Tibial nerve (tissue), 4 donors: ENCODE results near the gene KIAA0319L. TPM values are rescaled to one million over a fixed set of nuclear protein-coding genes. Genes with fewer than 3 reads are reported as not detected.

Experiments used
- DNase-seq, 2 donors: peaks; one replicate each; pipeline ENCODE4 v3.0.0-alpha.2; 2019; ENCODE audit warnings: low spot score in 2 of 2
- H3K27ac ChIP-seq, 4 donors: fragments of 200-600 bp; sonication (generic) in 3 of 4; one replicate each; pipeline ENCODE4 v1.5.1; 2017 to 2019; ENCODE audit warnings: mild to moderate bottlenecking in 1 of 4
- H3K27me3 ChIP-seq, 2 donors: fragments of 200-600 bp; sonication (generic) in 1 of 2; one replicate each; pipeline versions ENCODE4 v1.5.1 to v1.6.0; 2017 to 2019
- H3K36me3 ChIP-seq, 3 donors: fragments of 200-600 bp; sonication (generic); one replicate each; pipeline ENCODE4 v1.5.1; 2018 to 2019
- H3K4me1 ChIP-seq, 4 donors: fragments of 200-600 bp; sonication (generic) in 3 of 4; one replicate each; pipeline ENCODE4 v1.5.1; 2017 to 2019
- H3K4me3 ChIP-seq, 4 donors: fragments of 200-600 bp; sonication (generic) in 3 of 4; one replicate each; pipeline ENCODE4 v1.5.1; 2017 to 2019; ENCODE audit warnings: mild to moderate bottlenecking in 1 of 4, moderate library complexity in 1 of 4
- H3K9me3 ChIP-seq, 4 donors: fragments of 200-600 bp; sonication (generic) in 3 of 4; one replicate each; pipeline ENCODE4 v1.5.1; 2017 to 2019
- EP300 ChIP-seq, 2 donors: sonication (generic); formaldehyde crosslinking; IDR thresholded peaks; one replicate each; pipeline ENCODE4 v1.6.1; 2017; ENCODE audit warnings: antibody characterized with exemption in 2 of 2, mild to moderate bottlenecking in 1 of 2
- POLR2A ChIP-seq, 2 donors: fragments of 450-650 bp; IDR thresholded peaks; one replicate each; pipeline ENCODE4 v1.6.1; 2017; ENCODE audit warnings: antibody characterized with exemption in 2 of 2, mild to moderate bottlenecking in 2 of 2, moderate library complexity in 2 of 2
- WGBS, 2 donors: methylation state at CpG; one replicate each; pipeline ENCODE4 v1.1.5; 2018; 5-methylcytosine and 5-hydroxymethylcytosine counted together
- total RNA-seq, 4 donors: library from RNA; depleted of rRNA; stranded (reverse); fragments of >200 nt; gene quantifications; one replicate each; pipeline ENCODE4 v1.1.0, GENCODE V29; 2016
- TF ChIP-seq, protein P1 (sequence below), 5 experiments: fragments of 200-600 bp in 3 of 5; fragments of 450-650 bp in 2 of 5; sonication (generic) in 3 of 5; IDR thresholded peaks; one replicate each; pipeline ENCODE4 v1.5.1; 2016 to 2019; ENCODE audit warnings: antibody characterized with exemption in 5 of 5, mild to moderate bottlenecking in 3 of 5, moderate library complexity in 2 of 5

The KIAA0319L gene
- total RNA-seq, 4 donors from 2014 or later, result 57.0 to 115 (median 70.7) TPM

DNA sequence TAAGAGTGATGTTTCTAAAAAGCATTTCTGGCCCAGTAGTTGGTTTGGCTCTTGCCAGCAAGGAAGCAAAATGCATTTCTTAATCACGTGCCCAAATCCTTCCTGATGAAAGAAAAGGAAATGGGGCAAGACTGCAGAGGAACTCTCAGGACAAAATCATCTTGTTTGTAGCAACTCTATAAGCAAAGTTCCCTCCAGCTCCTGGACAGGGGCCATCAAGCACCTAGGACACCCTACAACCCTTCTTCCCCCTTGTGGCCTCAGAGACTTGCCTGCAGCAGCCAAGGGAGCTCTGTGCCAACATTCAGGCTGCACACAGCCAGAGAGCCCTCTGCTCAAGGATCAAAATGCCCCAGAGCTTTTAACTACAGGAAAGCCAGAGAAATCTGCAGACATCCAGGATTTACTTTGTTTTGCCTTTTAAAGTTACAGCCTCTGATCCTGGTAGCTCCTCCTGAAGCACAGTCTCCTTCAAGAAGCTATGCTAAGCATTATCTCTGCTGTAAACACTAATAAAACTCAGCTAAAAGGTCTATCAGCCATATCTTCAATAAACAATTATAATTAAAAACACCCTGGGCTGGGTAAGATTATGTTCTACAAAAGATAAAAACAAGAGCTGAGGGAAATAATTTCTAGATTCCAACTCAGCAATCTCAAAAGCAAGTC is 105.0 kb downstream of the KIAA0319L start:
- peak overlapping the region in 3 of 4 donors; percentile 31 to 78 (median 58) for H3K27ac ChIP-seq
- peaks cover 0 to 73% (median 0%) of the 10 kb centered on the region in 3 donors for H3K36me3 ChIP-seq
- TF ChIP-seq, protein P1, sequence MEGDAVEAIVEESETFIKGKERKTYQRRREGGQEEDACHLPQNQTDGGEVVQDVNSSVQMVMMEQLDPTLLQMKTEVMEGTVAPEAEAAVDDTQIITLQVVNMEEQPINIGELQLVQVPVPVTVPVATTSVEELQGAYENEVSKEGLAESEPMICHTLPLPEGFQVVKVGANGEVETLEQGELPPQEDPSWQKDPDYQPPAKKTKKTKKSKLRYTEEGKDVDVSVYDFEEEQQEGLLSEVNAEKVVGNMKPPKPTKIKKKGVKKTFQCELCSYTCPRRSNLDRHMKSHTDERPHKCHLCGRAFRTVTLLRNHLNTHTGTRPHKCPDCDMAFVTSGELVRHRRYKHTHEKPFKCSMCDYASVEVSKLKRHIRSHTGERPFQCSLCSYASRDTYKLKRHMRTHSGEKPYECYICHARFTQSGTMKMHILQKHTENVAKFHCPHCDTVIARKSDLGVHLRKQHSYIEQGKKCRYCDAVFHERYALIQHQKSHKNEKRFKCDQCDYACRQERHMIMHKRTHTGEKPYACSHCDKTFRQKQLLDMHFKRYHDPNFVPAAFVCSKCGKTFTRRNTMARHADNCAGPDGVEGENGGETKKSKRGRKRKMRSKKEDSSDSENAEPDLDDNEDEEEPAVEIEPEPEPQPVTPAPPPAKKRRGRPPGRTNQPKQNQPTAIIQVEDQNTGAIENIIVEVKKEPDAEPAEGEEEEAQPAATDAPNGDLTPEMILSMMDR (IDR thresholded peaks at IDR 0.05), result peak in 1 of 5 experiments; percentile 26
- TF ChIP-seq EP300 (IDR thresholded peaks at IDR 0.05), result peak in 1 of 2 donors; percentile 75
- TF ChIP-seq POLR2A (IDR thresholded peaks at IDR 0.05), result no peak
- WGBS, 2 donors, result 0 to 6% methylated on average over 1 of the region's 1 CpG
- peaks cover 4 to 47% (median 34%) of the 10 kb centered on the region in 4 donors for H3K4me1 ChIP-seq
- no peaks in the 10 kb centered on the region for H3K27me3 ChIP-seq
- no peaks in the 10 kb centered on the region for H3K9me3 ChIP-seq
- DNase-seq, result peak in 1 of 2 donors; percentile 48
- H3K4me3 ChIP-seq, result no peak overlapping the region

- Histone ChIP-seq H3K27me3 (no peaks in the 10 kb centered on the region), H3K4me3 (no peak overlapping the region), H3K36me3 (peaks cover 0 to 70% (median 0%) of the 10 kb centered on the region in 3 donors), H3K9me3 (no peaks in the 10 kb centered on the region), H3K4me1 (peaks cover 4 to 47% (median 34%) of the 10 kb centered on the region in 4 donors), H3K27ac (peak overlapping the region; percentile 24 to 78 (median 44))
- TF ChIP-seq EP300 (IDR thresholded peaks at IDR 0.05), result no peak
- no peak for TF ChIP-seq POLR2A (IDR thresholded peaks at IDR 0.05)
- TF ChIP-seq, protein P1 (IDR thresholded peaks at IDR 0.05), result peak; percentile 82 to 93 (median 86)
- WGBS, 2 donors, result 2 to 5% methylated on average over 3 of the region's 3 CpGs
- peak; percentile 79 to 96 for DNase-seq
Observed at GRCh38 chr1:35451125-35451528, 106.1 kb downstream of the KIAA0319L start.

GRCh38 chr1:35449334-35450008 is 107.7 kb downstream of the KIAA0319L start:
- H3K27ac ChIP-seq, result peak overlapping the region in 3 of 4 donors; percentile 10 to 78 (median 45)

GRCh38 chr1:35448344-35448801 is 108.8 kb downstream of the KIAA0319L start:
- Histone ChIP-seq H3K27ac (peak overlapping the region in 2 of 4 donors; percentile 35 to 83), H3K9me3 (no peaks in the 10 kb centered on the region), H3K4me3 (no peak overlapping the region), H3K4me1 (peaks cover 4 to 34% (median 28%) of the 10 kb centered on the region in 4 donors), H3K36me3 (peaks cover 0 to 78% (median 0%) of the 10 kb centered on the region in 3 donors), H3K27me3 (no peaks in the 10 kb centered on the region)
- peak; percentile 22 to 48 for DNase-seq
- WGBS, 2 donors, result 51 to 61% methylated on average over 3 of the region's 3 CpGs
- TF ChIP-seq, protein P1 (IDR thresholded peaks at IDR 0.05), result no peak
- TF ChIP-seq POLR2A (IDR thresholded peaks at IDR 0.05) (no peak), EP300 (IDR thresholded peaks at IDR 0.05) (peak in 1 of 2 donors; percentile 59)

More at GRCh38 chr1:35449334-35450008, 107.7 kb downstream of the KIAA0319L start:
- DNase-seq, result no peak
- WGBS, 2 donors, result 82% methylated on average over 7 of the region's 7 CpGs
- Histone ChIP-seq H3K27me3 (no peaks in the 10 kb centered on the region), H3K4me1 (peaks cover 4 to 40% (median 32%) of the 10 kb centered on the region in 4 donors), H3K36me3 (peaks cover 0 to 75% (median 0%) of the 10 kb centered on the region in 3 donors), H3K9me3 (no peaks in the 10 kb centered on the region), H3K4me3 (no peak overlapping the region)
- TF ChIP-seq EP300 (IDR thresholded peaks at IDR 0.05) (no peak), POLR2A (IDR thresholded peaks at IDR 0.05) (no peak)
- TF ChIP-seq, protein P1 (IDR thresholded peaks at IDR 0.05), result no peak
